GM21515 (cell line): ENCODE measurements around the gene CLCN2.

ENCODE experiments used
- ATAC-seq: cut with Tn5 transposase; IDR thresholded peaks from one replicate; pipeline ENCODE4 v1.9.1; 2021; ENCODE audit not compliant: unreplicated experiment

The CLCN2 gene

GRCh38 chr3:184300378-184300720, 61.1 kb downstream of the CLCN2 start:
- ATAC-seq, result no peak

- ATAC-seq, result peak; percentile 29
These were observed 61.7 kb downstream of the CLCN2 start for GRCh38 chr3:184299488-184300377.

- ATAC-seq, result peak; percentile 91
These were observed 62.5 kb downstream of the CLCN2 start, which contains the start of gene PSMD2 for GRCh38 chr3:184298759-184299487. TSS of gene PSMD2 (plus strand) at chr3:184299241. CDS start at chr3:184299267, 26 bp downstream.

- ATAC-seq, result no peak
These were observed 64.8 kb downstream of the CLCN2 start for GRCh38 chr3:184296616-184297015.
